GM18526 (cell line): ENCODE measurements around the gene ADAMTS15.

Experiments used
- POLR2A ChIP-seq: IDR thresholded peaks from 3 replicates; pipeline ENCODE4 v1.6.1; 2011; ENCODE audit not compliant: insufficient read length; ENCODE audit errors: extremely low read depth

The ADAMTS15 gene

DNA sequence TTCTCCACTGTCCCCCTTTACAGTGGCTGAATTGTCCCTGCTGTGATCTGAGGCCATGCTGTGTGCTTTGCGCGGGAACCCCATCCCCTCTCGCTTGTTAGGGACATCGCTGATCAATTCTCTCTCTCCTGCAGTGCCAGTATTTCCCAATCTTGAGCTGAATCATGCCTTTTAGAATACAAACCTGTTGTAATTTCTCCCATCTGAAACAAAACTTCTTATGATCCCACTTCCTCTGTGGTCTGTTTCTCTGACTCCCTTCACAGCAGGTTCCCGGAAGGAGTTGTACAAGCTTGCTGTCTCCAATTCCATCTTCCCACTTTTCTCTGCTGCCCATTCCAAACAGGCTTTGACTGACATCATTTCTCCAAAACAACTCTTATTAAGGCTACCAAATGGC, 16.8 kb downstream of the ADAMTS15 start:
- TF ChIP-seq POLR2A: no peak

DNA sequence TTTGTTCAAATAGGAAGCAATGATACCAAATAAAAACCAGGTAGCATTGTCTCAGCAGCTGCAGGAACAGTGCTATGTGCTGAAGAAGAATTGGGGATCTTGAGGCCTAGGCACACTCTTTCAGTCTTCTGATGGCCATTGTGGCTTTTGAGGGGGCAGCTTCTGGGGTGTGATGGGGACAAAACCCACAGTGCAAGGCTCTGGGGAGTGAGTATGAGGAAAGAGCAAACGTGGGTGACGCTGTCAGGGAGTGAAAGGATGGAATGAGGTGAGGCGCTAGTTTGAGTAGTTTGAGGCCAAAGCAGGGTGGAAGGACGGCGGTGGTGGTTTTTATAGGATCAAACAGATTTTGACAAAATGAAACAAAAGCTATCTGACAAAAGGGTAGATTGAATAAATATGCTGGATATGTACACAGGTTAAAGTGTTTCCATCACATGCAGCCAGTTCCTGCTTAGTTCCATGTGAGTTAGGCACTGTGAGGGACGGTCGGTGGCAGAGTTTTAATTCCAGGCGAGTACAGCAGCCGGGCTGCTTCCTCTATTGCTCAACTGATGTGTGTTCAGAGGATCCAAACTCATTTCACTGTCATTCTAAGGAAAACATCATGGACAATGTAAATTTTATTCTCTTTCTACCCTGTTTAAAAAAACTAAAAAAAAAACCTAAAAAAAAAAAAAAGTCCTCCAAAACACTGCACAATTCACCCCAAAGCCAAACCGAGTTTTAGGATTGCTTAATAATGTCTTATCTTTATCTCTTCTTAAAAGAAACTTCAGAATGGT, 18.9 kb downstream of the ADAMTS15 start:
- no peak for TF ChIP-seq POLR2A

- TF ChIP-seq POLR2A: no peak
Observed at GRCh38 chr11:130469181-130469580, 20.7 kb downstream of the ADAMTS15 start.

GRCh38 chr11:130470832-130471706, 22.6 kb downstream of the ADAMTS15 start:
- TF ChIP-seq POLR2A: no peak

DNA sequence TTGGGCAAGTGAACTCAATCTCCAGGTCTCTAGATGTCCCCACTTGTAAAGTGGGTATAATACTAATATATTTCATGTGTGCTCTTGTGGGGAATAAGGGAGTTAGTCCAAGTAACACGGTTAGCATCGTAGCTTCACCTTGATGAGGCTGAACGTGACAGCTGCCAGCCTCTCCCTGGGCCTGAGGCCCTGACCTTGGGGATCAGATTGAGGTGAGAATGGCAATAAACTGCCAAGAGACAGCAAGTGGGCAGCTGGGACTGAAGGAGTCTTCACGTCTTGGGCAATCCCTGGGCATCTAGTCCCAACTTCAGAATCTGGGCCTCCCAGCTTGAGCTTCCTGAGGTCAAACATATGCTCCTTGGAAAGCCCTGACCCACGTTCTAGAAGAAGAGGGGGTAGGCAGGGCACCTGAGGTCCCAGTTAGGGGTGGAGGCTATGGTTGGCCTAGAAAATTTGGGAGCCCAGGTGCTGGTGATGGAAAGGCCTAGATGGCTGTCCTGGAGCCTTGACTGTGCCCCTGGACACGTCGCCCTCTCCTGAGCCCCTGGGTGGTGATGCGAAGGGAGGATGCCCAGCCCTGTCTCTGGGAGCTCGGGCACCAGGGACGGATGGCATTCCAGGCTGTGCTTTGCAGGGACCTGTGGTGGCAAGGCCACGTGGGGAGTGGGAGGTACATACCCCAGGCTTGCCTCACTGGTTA, 23.4 kb downstream of the ADAMTS15 start:
- no peak for TF ChIP-seq POLR2A

DNA sequence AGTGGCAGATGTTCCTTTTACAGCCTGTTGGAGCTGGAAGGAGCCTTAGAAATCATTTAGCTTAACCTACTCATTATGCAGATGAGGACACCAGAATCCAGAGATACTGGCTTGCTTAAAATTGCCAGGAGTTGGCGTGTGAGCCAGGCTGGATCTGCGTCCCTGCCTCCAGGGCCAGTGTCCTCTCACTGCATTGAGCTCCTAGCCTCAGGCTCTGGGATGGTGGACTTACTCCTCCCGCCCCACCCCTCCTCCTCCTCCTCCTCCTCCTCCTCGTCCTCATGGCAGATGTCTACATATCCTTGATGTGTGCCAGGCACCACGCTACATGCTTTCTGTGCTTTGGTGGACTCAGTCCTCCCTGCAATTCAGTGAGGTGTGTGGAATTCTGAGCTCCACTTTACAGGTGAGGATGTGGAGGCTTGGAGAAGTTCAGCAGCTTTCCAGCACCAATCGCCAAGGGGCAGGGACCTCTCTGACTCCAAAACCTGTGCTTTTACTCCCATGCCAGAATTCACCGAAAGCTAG, 24.1 kb downstream of the ADAMTS15 start:
- TF ChIP-seq POLR2A: no peak

- TF ChIP-seq POLR2A: no peak
Observed at GRCh38 chr11:130473056-130473794, 24.8 kb downstream of the ADAMTS15 start.

DNA sequence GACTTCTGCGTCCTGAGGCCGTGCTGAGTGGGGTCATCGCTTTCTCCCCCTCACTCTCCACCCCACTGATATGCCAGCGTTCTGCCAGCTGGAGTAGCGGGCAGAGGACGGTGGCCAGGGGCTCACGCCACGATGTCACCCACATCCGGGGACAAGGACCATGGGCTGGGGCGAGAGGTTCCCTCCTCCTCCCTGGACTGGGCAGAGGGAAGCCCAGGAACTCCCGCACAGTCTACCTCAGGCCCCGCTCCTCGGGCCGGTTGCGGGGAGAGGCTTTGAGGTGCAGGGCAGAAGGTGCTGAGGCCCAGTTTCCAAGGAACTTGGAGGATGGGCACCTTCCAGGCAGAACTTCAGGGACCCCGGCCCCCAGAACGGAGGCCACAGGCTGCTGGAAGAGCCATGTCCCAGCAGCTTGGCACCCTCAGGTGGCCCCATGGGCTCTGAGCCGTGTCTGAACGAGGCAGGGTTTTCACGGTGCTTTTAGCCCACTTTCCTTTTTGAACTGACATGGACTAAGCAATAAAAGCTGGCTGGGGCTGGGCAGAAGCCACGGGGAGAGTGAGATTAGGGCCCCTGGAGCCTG, 25.4 kb downstream of the ADAMTS15 start:
- no peak for TF ChIP-seq POLR2A

DNA sequence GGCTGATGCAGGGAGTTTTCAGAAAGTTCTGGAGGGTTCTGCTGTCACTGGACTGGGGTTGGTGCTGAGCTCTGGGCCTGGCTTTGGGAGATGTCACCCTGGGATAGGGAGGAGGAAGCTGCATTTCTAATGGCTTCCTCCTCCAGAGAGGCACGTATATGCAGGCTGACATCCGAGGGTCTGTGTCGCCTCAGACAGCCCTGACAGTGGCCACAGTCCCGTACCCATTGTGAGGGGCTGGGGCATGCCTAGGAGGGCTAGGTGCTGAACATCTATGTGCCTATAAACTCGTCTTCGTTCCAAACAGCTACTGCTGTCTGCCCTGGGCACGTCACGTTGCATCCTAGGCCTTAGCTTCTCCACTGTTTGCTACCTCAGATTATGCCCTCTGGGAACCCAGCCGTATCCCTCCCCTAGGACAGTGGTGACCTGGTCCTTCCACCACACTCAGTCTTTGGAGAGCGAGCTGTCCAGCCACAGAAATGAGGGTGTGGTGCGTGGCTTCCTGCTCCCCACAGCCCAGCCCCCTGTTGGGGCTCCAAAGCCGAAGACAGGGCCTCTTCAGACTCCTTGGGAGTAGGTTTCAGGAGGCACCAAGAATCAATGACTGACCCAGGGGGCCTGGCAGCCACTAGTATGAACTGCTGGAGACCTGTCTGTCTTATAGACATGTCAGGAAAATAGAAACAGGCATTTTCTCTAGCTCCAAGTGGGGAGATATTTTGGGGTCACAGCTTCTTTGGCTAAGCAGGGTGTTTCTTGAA, 26.4 kb downstream of the ADAMTS15 start:
- no peak for TF ChIP-seq POLR2A

DNA sequence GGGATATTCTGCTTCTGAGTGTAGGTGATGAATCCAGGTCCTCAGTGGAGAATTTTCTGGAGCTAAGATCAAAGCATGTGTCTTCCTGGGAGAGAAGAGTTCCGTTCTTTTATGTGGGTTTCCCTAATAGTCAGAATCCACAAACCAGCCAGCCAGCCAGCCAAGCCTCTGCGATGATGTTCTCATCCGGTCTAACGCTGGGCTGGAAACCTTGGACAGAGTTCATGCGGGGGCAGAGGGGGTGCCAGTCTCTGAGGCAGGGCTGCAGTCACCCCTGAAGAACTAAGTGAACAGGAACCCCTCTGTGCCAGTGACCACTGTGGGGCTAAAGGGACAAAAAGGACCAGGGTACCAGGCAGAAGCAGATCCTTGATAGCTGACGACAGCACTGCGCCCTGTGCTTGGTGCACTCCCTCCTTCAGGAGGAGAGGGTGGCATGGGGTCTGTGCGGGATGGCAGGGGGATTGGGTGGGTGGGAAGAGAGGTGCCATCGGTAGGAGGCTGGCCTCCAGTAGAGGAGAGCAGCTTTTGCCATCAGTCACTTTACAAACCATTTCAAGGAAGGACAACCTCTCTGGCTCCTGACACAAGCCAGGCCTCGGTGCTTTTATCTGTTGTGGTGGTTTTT, 27.1 kb downstream of the ADAMTS15 start:
- TF ChIP-seq POLR2A: no peak

GRCh38 chr11:130476200-130476921, 27.9 kb downstream of the ADAMTS15 start:
- TF ChIP-seq POLR2A: no peak

- no peak for TF ChIP-seq POLR2A
Observed at GRCh38 chr11:130476922-130477491, 28.6 kb downstream of the ADAMTS15 start.
